Stimulated activated CD4-positive, alpha-beta T cell treated with anti-CD3 and anti-CD28 coated beads, Interleukin-2, amount 100 ng/mL, for 48 hours (primary cell): ENCODE results near the gene CSTF3.
A peak's percentile ranks its signal among the peaks of the same experiment; 100 is the strongest.

Experiments used
- DNase-seq, 2 donors: peaks; one replicate each; pipeline ENCODE4 v3.0.0-alpha.2; 2020

Gene CSTF3

DNA sequence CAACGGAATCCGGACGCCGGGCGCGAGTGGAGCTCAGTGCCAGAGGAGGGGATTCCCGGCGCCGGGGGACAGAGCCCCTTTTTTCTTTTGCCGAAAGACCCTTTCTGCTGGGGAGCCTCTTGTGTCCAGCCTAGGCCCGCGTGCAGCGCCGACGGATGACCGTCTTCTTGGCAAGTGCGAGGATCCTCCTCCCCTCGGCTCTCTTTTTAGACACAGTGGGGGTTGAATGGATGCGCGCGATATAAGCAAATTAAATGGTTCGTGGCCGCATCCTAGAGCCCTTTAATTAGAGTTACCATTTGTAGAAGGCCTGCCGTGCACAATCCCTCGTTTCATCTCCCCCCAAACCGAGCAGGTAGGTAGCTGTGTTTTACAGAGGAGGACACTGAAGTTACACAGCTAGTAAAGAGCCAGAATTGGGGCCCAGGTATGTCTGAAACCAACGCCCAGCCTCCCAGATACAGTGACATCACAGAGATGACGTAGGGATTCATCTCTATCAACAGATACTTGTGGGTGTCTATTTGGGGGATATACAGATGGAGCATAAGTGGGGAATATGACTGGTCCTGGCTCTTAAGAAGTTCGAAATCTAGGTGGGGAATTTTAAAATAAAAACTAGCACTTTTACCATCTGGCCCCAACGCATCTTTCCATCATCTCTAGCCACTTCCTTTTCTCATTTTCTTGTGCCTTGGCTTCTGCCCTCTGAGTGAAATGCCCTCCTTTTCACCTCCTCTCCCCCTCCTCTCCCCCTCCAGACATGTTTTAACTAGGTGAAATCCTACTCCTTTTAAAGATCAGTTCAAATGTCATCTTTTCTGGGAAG lies 121.0 kb downstream of the CSTF3 start:
- DNase-seq, result peak; percentile 26 to 39

GRCh38 chr11:33039274-33040032 lies 121.8 kb downstream of the CSTF3 start, which contains the start of gene TCP11L1:
TSS of gene TCP11L1 (plus strand) at chr11:33039572. CDS start at chr11:33043774, 4,202 bp downstream.
- DNase-seq, result peak; percentile 73

DNA sequence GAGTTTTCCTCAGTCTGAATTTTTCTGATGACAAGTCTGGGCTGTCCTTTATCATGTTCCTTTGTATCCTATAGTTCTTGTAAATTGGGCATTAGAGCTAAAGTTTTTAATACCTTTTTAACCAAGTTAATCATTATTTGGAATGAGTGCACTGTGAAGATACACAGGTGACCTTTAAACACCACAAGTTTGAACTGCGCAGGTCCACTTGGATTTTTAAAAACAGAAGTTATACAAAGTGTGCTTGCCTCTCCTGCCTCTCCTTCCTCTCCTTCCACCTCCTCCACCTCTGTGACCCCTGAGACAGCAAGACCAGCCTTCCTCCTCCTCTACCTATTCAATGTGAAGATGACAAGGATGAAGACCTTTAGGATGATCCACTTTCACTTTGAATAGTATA lies 126.3 kb downstream of the CSTF3 start:
- DNase-seq, result no peak
